Pancreas (tissue), 10 donors: ENCODE measurements around the gene SACM1L. TPM values are rescaled to one million over a fixed set of nuclear protein-coding genes. Genes with fewer than 3 reads are reported as not detected.

Experiments
- ATAC-seq, 4 donors: fragments of 200-7000 bp; cut with Tn5 transposase; one replicate each; pipeline versions ENCODE4 v1.8.0 to v1.9.1; 2020; ENCODE audit warnings: mild to moderate bottlenecking in 4 of 4, moderate library complexity in 4 of 4
- DNase-seq, 6 donors: peaks; one replicate each; pipeline ENCODE4 v3.0.0-alpha.2; 2020
- FAIRE-seq: peaks from 2 replicates; lab custom pipeline; 2012; peaks lifted over from hg19 to GRCh38; lab: Jason Lieb, UNC
- H3K27ac ChIP-seq, 4 donors: fragments of 200-600 bp; sonication (generic); 1 replicate in 3 of 4; 2 replicates in 1 of 4; pipeline versions ENCODE4 v1.5.0 to v1.8.0; 2020
- H3K27me3 ChIP-seq, 4 donors: fragments of 200-600 bp; one replicate each; pipeline ENCODE4 v1.8.0; 2021
- H3K36me3 ChIP-seq, 3 donors: fragments of 200-600 bp; sonication (generic) in 1 of 3; one replicate each; pipeline versions ENCODE4 v1.5.0 to v1.8.0; 2020 to 2021
- H3K4me1 ChIP-seq, 3 donors: fragments of 200-600 bp; one replicate each; pipeline ENCODE4 v1.8.0; 2021
- H3K4me3 ChIP-seq, 4 donors: fragments of 200-600 bp; sonication (generic) in 2 of 4; one replicate each; pipeline versions ENCODE4 v1.5.0 to v1.8.0; 2020 to 2021
- H3K9me3 ChIP-seq, 4 donors: fragments of 200-600 bp; one replicate each; pipeline ENCODE4 v1.8.0; 2021
- WGBS, 2 donors: extraction: QIAGEN DNeasy Blood & Tissue Kit; methylation state at CpG; one replicate each; pipeline ENCODE4 v1.1.7; 2013; 5-methylcytosine and 5-hydroxymethylcytosine counted together
- intact Hi-C, 3 donors: fragments of 100-400 bp; cut with DNase I; formaldehyde crosslinking; loops; one replicate each; pipeline versions ENCODE4 v1.11.1 to v1.14.2; 2022
- polyA plus RNA-seq, 2 donors: library from polyadenylated mRNA; stranded (reverse); fragments of 200-250 nt; gene quantifications; one replicate each; pipeline ENCODE4 v1.2.3, GENCODE V29; 2013
- total RNA-seq, 6 donors: library from RNA; stranded (reverse); fragmentation: NEBNext Ultra II Directional in 4 of 6; extraction: Animal tissue kit (Norgen Biotek cat#: 25700) in 4 of 6; gene quantifications; one replicate each; pipeline versions ENCODE4 v1.2.1 to v1.2.4, GENCODE V29; 2021 to 2023
- TF ChIP-seq, protein P1 (sequence below), 4 donors: fragments of 200-600 bp; sonication (generic) in 3 of 4; IDR thresholded peaks; one replicate each; pipeline versions ENCODE4 v1.5.0 to v1.8.0; 2021; ENCODE audit warnings: antibody characterized with exemption in 4 of 4
- donor health status: healthy with polysubstance abuse.
- donor health status: DM: no; HTN: no; CAD: no; lungs with moderate emphysema.
- donor health status: DM: no; HTN: no; CAD: no.
- donor health status: control.
- donor health status: control.
- donor health status: Bipolar disorder and iron deficiency.
- donor health status: DM: yes; HTN: yes; CAD: no.
- donor health status: DM: no; HTN: no; CAD: no.
- donor health status: DM: no; HTN: no; CAD: no.
- donor health status: DM: yes; HTN: yes; CAD: no.

Gene SACM1L
- total and polyA plus RNA-seq, 8 donors = 15.4 to 29.8 (median 18.7) TPM

DNA sequence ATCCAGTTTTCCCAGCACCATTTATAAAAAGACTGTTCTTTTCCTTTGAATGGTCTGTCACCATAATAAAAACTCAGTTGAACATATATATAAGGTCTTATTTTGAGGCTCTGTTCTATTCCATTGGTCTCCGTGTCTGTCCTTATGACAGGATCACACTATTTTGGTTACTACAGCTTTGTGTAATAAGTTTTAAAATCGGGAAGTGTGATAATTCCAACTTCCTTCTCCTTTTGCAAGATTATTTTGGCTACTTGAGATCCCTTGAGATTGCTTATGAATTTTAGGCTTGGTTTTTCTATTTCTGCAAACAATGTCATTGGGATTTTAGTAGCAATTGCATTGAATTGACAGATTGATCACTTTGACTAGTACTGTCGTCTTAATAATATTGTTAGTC lies 35.7 kb downstream of the SACM1L start:
- Histone ChIP-seq H3K4me1 (peaks cover 0 to 5% (median under 1%) of the 10 kb centered on the region in 3 donors), H3K36me3 (peaks cover 0 to 10% (median 9%) of the 10 kb centered on the region in 3 donors)

DNA sequence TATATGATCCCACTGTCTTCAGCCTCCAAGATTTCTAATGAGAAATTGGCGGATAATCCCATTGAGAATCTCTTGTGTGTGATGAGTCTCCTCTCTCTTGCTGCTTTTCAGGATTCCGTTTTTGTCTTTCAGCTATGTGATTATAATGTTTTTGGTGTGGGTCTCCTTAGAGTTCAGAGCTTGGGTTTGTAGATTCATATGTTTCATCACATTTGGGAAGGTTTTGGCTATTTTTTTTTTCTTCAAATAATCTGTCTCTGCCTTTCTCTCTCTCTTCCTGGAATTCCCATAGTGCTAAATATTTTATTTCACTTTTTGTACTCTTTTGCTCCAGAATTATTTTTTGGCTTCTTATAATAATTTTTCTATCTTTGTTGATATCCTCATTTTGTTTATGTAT lies 40.4 kb downstream of the SACM1L start:
- Histone ChIP-seq H3K4me3 (no peak overlapping the region), H3K36me3 (peaks cover 0 to 19% (median 4%) of the 10 kb centered on the region in 3 donors)

More for the DNA sequence above, 35.7 kb downstream of the SACM1L start:
- TF ChIP-seq, protein P1, sequence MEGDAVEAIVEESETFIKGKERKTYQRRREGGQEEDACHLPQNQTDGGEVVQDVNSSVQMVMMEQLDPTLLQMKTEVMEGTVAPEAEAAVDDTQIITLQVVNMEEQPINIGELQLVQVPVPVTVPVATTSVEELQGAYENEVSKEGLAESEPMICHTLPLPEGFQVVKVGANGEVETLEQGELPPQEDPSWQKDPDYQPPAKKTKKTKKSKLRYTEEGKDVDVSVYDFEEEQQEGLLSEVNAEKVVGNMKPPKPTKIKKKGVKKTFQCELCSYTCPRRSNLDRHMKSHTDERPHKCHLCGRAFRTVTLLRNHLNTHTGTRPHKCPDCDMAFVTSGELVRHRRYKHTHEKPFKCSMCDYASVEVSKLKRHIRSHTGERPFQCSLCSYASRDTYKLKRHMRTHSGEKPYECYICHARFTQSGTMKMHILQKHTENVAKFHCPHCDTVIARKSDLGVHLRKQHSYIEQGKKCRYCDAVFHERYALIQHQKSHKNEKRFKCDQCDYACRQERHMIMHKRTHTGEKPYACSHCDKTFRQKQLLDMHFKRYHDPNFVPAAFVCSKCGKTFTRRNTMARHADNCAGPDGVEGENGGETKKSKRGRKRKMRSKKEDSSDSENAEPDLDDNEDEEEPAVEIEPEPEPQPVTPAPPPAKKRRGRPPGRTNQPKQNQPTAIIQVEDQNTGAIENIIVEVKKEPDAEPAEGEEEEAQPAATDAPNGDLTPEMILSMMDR (IDR thresholded peaks at IDR 0.05) = no peak
- H3K9me3 ChIP-seq = no peaks in the 10 kb centered on the region
- ATAC-seq = no peak
- no peaks in the 10 kb centered on the region for H3K27me3 ChIP-seq
- H3K4me3 ChIP-seq = no peak overlapping the region
- DNase-seq = no peak
- intact Hi-C loops = no loop called here
- WGBS, 2 donors = 91 to 95% methylated on average over 3 of the region's 3 CpGs
- FAIRE-seq = no peak
- no peak overlapping the region for H3K27ac ChIP-seq

DNA sequence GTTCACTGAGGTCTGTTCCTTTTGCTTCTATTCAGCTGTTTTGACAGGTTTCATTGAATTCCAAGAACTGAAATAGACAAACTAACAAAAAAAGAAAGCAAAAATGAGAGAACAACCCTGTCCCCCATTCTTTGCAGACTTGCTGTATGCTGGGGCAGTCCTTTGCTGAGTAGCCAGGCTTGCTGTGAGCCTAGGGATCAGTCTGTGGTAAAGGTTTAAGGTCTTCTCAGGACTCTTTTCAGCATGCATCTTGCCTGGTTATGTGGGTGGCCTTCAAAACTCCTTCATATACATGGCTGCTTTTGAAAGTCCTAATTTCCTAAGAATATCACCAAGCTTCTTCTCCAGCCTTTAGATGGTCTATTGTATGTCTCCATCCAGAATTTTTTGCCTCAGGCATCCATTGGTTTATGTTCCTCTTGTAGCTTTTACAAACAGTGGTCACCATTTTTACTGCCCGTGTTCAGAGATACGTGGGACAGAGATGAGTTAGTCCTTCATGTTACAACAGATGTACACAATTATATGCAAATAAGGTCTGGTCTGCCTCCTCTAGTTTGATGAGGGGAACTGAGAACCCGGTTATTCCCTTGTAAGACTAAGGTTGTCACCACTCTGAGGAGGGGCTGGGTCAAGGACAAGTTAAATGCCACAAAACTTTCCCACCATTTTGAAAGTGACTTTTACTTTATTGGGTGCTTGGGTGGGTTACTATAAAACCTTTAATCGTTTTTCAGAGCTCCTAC lies 41.4 kb downstream of the SACM1L start:
- no peaks in the 10 kb centered on the region for H3K4me1 ChIP-seq
- FAIRE-seq (no peak), ATAC-seq (no peak), DNase-seq (no peak)
- no peaks in the 10 kb centered on the region for H3K9me3 ChIP-seq
- 84 to 90% methylated on average over 4 of the region's 4 CpGs for WGBS, 2 donors
- no peak overlapping the region for H3K27ac ChIP-seq
- no peak overlapping the region for H3K4me3 ChIP-seq
- intact Hi-C loops = no loop called here
- peaks cover 4 to 29% (median 5%) of the 10 kb centered on the region in 3 donors for H3K36me3 ChIP-seq
- no peaks in the 10 kb centered on the region for H3K27me3 ChIP-seq
- TF ChIP-seq, protein P1 (IDR thresholded peaks at IDR 0.05) = no peak

More for the DNA sequence above, 40.4 kb downstream of the SACM1L start:
- H3K9me3 ChIP-seq = no peaks in the 10 kb centered on the region
- DNase-seq (no peak), ATAC-seq (no peak), FAIRE-seq (no peak)
- intact Hi-C loops = no loop called here
- 96 to 100% methylated on average over 2 of the region's 2 CpGs for WGBS, 2 donors
- no peaks in the 10 kb centered on the region for H3K4me1 ChIP-seq
- no peaks in the 10 kb centered on the region for H3K27me3 ChIP-seq
- H3K27ac ChIP-seq = no peak overlapping the region
- TF ChIP-seq, protein P1 (IDR thresholded peaks at IDR 0.05) = no peak

DNA sequence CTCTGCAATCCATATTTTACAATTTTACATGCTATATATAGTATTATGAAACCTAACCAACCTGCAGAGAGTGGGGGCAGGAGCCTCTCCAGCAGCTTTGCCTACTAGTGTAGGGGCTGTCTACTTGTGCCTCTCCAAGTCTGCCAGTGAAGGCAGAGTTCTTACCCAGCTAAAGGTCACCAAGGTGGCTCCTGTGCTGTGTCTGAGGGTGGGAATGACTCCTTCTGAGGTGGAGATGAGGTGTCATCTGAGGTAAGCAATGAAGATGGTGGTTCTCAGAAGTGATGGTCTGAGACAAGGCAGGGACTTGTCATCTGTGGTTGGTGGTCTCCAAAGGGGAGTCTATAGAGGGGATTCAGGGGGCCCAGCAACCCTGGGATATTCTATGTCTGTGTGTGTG lies 47.5 kb downstream of the SACM1L start:
- Histone ChIP-seq H3K36me3 (peaks cover 9 to 69% (median 19%) of the 10 kb centered on the region in 3 donors), H3K4me3 (no peak overlapping the region), H3K27me3 (no peaks in the 10 kb centered on the region), H3K4me1 (no peaks in the 10 kb centered on the region), H3K9me3 (no peaks in the 10 kb centered on the region), H3K27ac (no peak overlapping the region)
- FAIRE-seq = no peak
- intact Hi-C loops = no loop called here
- no peak for DNase-seq
- TF ChIP-seq, protein P1 (IDR thresholded peaks at IDR 0.05) = no peak
- no peak for ATAC-seq

DNA sequence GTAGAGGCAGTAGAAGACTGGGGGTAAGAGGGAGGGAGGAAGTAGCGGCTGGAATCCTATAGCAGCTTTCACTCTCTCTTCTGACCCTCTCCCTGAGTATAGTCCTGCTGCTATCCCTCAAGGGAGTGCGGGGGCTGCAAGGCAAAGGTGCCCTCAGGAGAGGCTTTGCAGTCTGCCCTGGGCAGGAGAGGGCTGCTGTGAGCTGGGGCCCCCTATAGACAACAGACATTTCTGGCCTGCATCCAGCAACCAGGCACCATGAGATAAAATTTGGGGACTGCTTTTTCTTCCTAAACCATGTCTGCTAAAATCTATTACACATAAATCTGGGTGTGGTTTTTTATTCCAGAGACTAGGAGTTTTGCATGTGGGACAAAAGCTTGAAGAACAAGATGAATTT lies 48.0 kb downstream of the SACM1L start:
- TF ChIP-seq, protein P1 (IDR thresholded peaks at IDR 0.05) = no peak
- Histone ChIP-seq H3K27me3 (no peaks in the 10 kb centered on the region), H3K4me1 (no peaks in the 10 kb centered on the region), H3K4me3 (no peak overlapping the region), H3K27ac (no peak overlapping the region), H3K9me3 (no peaks in the 10 kb centered on the region), H3K36me3 (peaks cover 9 to 66% (median 19%) of the 10 kb centered on the region in 3 donors)
- DNase-seq = no peak
- 96 to 98% methylated on average over 2 of the region's 2 CpGs for WGBS, 2 donors
- intact Hi-C loops = no loop called here
- ATAC-seq = no peak
- no peak for FAIRE-seq
